Measurements from ENCODE around the gene SRP54. TPM values are rescaled to one million over a fixed set of nuclear protein-coding genes. Genes with fewer than 3 reads are reported as not detected.

SRP54 gene
- polyA plus RNA-seq: 10 to 100 TPM; 17.1 to 29.7 TPM

DNA sequence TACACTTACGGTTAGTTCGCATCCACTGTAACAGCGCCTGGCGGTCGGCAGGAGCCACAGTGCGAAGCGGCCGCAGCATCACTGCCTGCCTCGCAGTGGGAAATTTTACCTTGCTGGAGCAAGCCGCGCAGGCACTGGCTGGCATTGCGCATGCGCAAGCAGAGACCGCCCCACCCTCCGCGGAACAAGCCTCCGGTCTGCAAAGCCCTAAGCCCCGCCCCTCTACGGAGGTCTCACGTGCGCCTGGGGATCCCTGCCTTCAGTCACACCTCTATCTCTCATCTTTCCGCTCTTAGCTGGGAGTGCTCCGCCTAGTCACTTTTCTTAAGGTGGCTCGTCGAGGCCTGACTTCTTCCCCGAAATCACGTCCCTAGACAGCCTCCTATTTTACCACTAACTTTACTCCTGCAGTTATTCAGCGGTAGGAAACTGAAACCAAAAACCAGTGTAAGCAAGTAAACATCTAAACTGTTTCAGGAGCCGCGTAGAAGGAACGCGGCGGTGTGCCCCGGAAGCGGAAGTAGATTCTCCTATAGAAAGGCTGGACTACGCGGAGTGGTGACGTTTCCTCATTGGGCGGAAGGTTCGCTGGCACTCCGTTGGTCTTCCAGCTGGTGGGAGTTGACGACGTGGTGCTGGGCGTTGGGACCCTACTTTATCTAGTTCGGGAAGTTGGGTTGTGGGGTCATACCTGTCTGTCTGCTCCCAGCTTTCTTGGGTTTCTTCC, at the start of gene SRP54:
Gene SRP54 (plus strand): TSS at position 572 of the 727 bp plus-strand sequence. CDS start 13,718 bp downstream, outside the sequence.
- Histone ChIP-seq H3K4me1 (ENCODE audit: control insufficient read depth in 2 of 2, insufficient read depth in 2 of 2, low read length in 1 of 2) (no peaks in the 10 kb centered on the region), H3K27me3 (ENCODE audit: control insufficient read depth in 1 of 2, insufficient read depth in 2 of 2, low read length in 2 of 2) (no peaks in the 10 kb centered on the region), H3K27ac (ENCODE audit: low read depth in 2 of 2, low read length in 1 of 2) (peak within 1 kb of the TSS; percentile 95 to 97), H3K36me3 (ENCODE audit: control insufficient read depth in 2 of 2, insufficient read depth in 2 of 2, low read length in 1 of 2) (no peaks in the 10 kb centered on the region), H3K9me3 (ENCODE audit: control insufficient read depth in 2 of 2, insufficient read depth in 1 of 2, low read depth in 1 of 2, low read length in 1 of 2) (no peaks in the 10 kb centered on the region), H3K4me3 (ENCODE audit: low read depth in 1 of 2, low read length in 2 of 2) (peak within 1 kb of the TSS; percentile 75 to 89)
- 0% methylated on average over 45 of the region's 45 CpGs for WGBS, 2 donors

- no peak overlapping the region for H3K4me3 ChIP-seq (ENCODE audit: low read depth in 1 of 2, low read length in 2 of 2)
- no peak overlapping the region for H3K27ac ChIP-seq (ENCODE audit: low read depth in 2 of 2, low read length in 1 of 2)
- no peaks in the 10 kb centered on the region for H3K27me3 ChIP-seq (ENCODE audit: control insufficient read depth in 1 of 2, insufficient read depth in 2 of 2, low read length in 2 of 2)
- H3K36me3 ChIP-seq (ENCODE audit: control insufficient read depth in 2 of 2, insufficient read depth in 2 of 2, low read length in 1 of 2): no peaks in the 10 kb centered on the region
- no peaks in the 10 kb centered on the region for H3K9me3 ChIP-seq (ENCODE audit: control insufficient read depth in 2 of 2, insufficient read depth in 1 of 2, low read depth in 1 of 2, low read length in 1 of 2)
- no peaks in the 10 kb centered on the region for H3K4me1 ChIP-seq (ENCODE audit: control insufficient read depth in 2 of 2, insufficient read depth in 2 of 2, low read length in 1 of 2)
- 79 to 85% methylated on average over 2 of the region's 2 CpGs for WGBS, 2 donors
Observed at GRCh38 chr14:34933301-34933700, 49.5 kb upstream of the SRP54 start.

DNA sequence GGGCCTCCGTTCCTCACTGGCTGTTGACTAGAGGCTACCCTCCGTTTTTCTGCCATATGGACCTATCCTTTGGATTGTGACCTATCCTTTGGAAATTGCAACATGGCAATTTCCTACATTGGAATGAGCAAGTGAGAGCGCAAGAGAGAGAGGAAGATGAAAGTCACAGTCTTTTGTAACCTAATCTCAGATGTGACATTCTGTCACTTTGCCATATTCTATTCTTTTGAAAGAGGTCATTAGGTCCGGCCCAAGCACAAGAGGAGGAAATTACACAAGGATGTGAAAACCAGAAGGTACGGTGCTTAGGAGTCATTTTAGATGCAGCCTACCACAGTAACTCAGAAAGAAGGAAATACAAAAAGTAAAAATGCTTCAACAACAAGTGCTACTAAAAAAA, 47.3 kb upstream of the SRP54 start:
- Histone ChIP-seq H3K27me3 (ENCODE audit: control insufficient read depth in 1 of 2, insufficient read depth in 2 of 2, low read length in 2 of 2) (no peaks in the 10 kb centered on the region), H3K36me3 (ENCODE audit: control insufficient read depth in 2 of 2, insufficient read depth in 2 of 2, low read length in 1 of 2) (no peaks in the 10 kb centered on the region), H3K9me3 (ENCODE audit: control insufficient read depth in 2 of 2, insufficient read depth in 1 of 2, low read depth in 1 of 2, low read length in 1 of 2) (no peaks in the 10 kb centered on the region), H3K4me3 (ENCODE audit: low read depth in 1 of 2, low read length in 2 of 2) (no peak overlapping the region), H3K27ac (ENCODE audit: low read depth in 2 of 2, low read length in 1 of 2) (no peak overlapping the region), H3K4me1 (ENCODE audit: control insufficient read depth in 2 of 2, insufficient read depth in 2 of 2, low read length in 1 of 2) (no peaks in the 10 kb centered on the region)
- 81 to 87% methylated on average over 5 of the region's 5 CpGs for WGBS, 2 donors

GRCh38 chr14:34937442-34937841, 45.4 kb upstream of the SRP54 start:
- Histone ChIP-seq H3K27me3 (ENCODE audit: control insufficient read depth in 1 of 2, insufficient read depth in 2 of 2, low read length in 2 of 2) (no peaks in the 10 kb centered on the region), H3K4me3 (ENCODE audit: low read depth in 1 of 2, low read length in 2 of 2) (no peak overlapping the region), H3K4me1 (ENCODE audit: control insufficient read depth in 2 of 2, insufficient read depth in 2 of 2, low read length in 1 of 2) (no peaks in the 10 kb centered on the region), H3K9me3 (ENCODE audit: control insufficient read depth in 2 of 2, insufficient read depth in 1 of 2, low read depth in 1 of 2, low read length in 1 of 2) (no peaks in the 10 kb centered on the region), H3K36me3 (ENCODE audit: control insufficient read depth in 2 of 2, insufficient read depth in 2 of 2, low read length in 1 of 2) (no peaks in the 10 kb centered on the region), H3K27ac (ENCODE audit: low read depth in 2 of 2, low read length in 1 of 2) (no peak overlapping the region)
- WGBS, 2 donors: 77% methylated on average over 6 of the region's 6 CpGs

- Histone ChIP-seq H3K27me3 (ENCODE audit: control insufficient read depth in 1 of 2, insufficient read depth in 2 of 2, low read length in 2 of 2) (no peaks in the 10 kb centered on the region), H3K27ac (ENCODE audit: low read depth in 2 of 2, low read length in 1 of 2) (no peak overlapping the region), H3K4me3 (ENCODE audit: low read depth in 1 of 2, low read length in 2 of 2) (no peak overlapping the region), H3K4me1 (ENCODE audit: control insufficient read depth in 2 of 2, insufficient read depth in 2 of 2, low read length in 1 of 2) (no peaks in the 10 kb centered on the region), H3K36me3 (ENCODE audit: control insufficient read depth in 2 of 2, insufficient read depth in 2 of 2, low read length in 1 of 2) (no peaks in the 10 kb centered on the region), H3K9me3 (ENCODE audit: control insufficient read depth in 2 of 2, insufficient read depth in 1 of 2, low read depth in 1 of 2, low read length in 1 of 2) (no peaks in the 10 kb centered on the region)
- WGBS, 2 donors: 88 to 92% methylated on average over 3 of the region's 3 CpGs
Observed at GRCh38 chr14:34937876-34938275, 44.9 kb upstream of the SRP54 start.

GRCh38 chr14:34943506-34943905, 39.3 kb upstream of the SRP54 start:
- no peaks in the 10 kb centered on the region for H3K36me3 ChIP-seq (ENCODE audit: control insufficient read depth in 2 of 2, insufficient read depth in 2 of 2, low read length in 1 of 2)
- H3K4me1 ChIP-seq (ENCODE audit: control insufficient read depth in 2 of 2, insufficient read depth in 2 of 2, low read length in 1 of 2): no peaks in the 10 kb centered on the region
- H3K4me3 ChIP-seq (ENCODE audit: low read depth in 1 of 2, low read length in 2 of 2): no peak overlapping the region
- no peaks in the 10 kb centered on the region for H3K27me3 ChIP-seq (ENCODE audit: control insufficient read depth in 1 of 2, insufficient read depth in 2 of 2, low read length in 2 of 2)
- H3K9me3 ChIP-seq (ENCODE audit: control insufficient read depth in 2 of 2, insufficient read depth in 1 of 2, low read depth in 1 of 2, low read length in 1 of 2): no peaks in the 10 kb centered on the region
- H3K27ac ChIP-seq (ENCODE audit: low read depth in 2 of 2, low read length in 1 of 2): no peak overlapping the region

GRCh38 chr14:34944744-34945143, 38.0 kb upstream of the SRP54 start:
- Histone ChIP-seq H3K36me3 (ENCODE audit: control insufficient read depth in 2 of 2, insufficient read depth in 2 of 2, low read length in 1 of 2) (no peaks in the 10 kb centered on the region), H3K27ac (ENCODE audit: low read depth in 2 of 2, low read length in 1 of 2) (no peak overlapping the region), H3K4me1 (ENCODE audit: control insufficient read depth in 2 of 2, insufficient read depth in 2 of 2, low read length in 1 of 2) (no peaks in the 10 kb centered on the region), H3K27me3 (ENCODE audit: control insufficient read depth in 1 of 2, insufficient read depth in 2 of 2, low read length in 2 of 2) (no peaks in the 10 kb centered on the region), H3K4me3 (ENCODE audit: low read depth in 1 of 2, low read length in 2 of 2) (no peak overlapping the region), H3K9me3 (ENCODE audit: control insufficient read depth in 2 of 2, insufficient read depth in 1 of 2, low read depth in 1 of 2, low read length in 1 of 2) (no peaks in the 10 kb centered on the region)
- WGBS, 2 donors: 95 to 99% methylated on average over 7 of the region's 7 CpGs

DNA sequence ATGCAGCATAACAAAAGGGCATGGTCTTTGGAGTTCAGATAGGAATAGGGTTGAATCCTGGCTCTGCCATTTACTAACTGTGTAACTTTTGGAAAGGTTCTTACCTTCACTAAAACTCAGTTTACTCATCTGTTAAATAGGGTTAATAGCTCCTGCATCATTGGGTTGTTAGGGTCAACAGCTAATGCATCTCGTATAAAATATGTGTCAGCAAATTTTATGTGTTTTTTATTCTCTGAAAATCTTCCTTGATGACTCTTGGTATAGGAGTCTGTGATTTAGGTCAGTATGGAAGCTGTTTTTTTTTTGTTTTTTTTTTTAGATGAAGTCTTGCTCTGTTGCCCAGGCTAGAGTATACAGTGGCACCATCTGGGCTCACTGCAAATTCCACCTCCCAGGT, 36.1 kb upstream of the SRP54 start:
- Histone ChIP-seq H3K4me3 (ENCODE audit: low read depth in 1 of 2, low read length in 2 of 2) (no peak overlapping the region), H3K27ac (ENCODE audit: low read depth in 2 of 2, low read length in 1 of 2) (no peak overlapping the region), H3K9me3 (ENCODE audit: control insufficient read depth in 2 of 2, insufficient read depth in 1 of 2, low read depth in 1 of 2, low read length in 1 of 2) (no peaks in the 10 kb centered on the region), H3K36me3 (ENCODE audit: control insufficient read depth in 2 of 2, insufficient read depth in 2 of 2, low read length in 1 of 2) (no peaks in the 10 kb centered on the region), H3K27me3 (ENCODE audit: control insufficient read depth in 1 of 2, insufficient read depth in 2 of 2, low read length in 2 of 2) (no peaks in the 10 kb centered on the region), H3K4me1 (ENCODE audit: control insufficient read depth in 2 of 2, insufficient read depth in 2 of 2, low read length in 1 of 2) (no peaks in the 10 kb centered on the region)
- 54 to 64% methylated on average over 1 of the region's 1 CpG for WGBS, 2 donors

DNA sequence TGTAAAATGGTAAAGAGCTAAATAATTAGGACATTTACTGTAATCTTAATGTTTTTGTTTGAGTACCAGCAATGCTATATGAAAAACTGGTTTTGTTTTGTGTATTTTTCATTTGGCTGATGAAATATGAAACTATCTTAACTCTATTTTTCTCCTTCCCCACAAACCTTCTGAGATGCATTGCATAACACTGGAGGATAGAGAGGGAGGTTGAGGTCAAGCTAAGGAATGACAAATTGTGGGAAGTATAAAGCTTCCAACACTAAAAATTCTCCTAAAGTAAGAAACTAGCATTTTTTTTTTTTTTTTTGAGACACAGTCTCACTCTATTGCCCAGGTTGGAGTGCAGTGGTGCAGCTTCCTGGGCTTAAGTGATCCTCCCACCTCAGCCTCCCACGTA, 31.5 kb upstream of the SRP54 start:
- 92 to 95% methylated on average over 1 of the region's 1 CpG for WGBS, 2 donors
- Histone ChIP-seq H3K36me3 (ENCODE audit: control insufficient read depth in 2 of 2, insufficient read depth in 2 of 2, low read length in 1 of 2) (peaks cover 0 to 3% of the 10 kb centered on the region in 2 donors), H3K9me3 (ENCODE audit: control insufficient read depth in 2 of 2, insufficient read depth in 1 of 2, low read depth in 1 of 2, low read length in 1 of 2) (no peaks in the 10 kb centered on the region), H3K27ac (ENCODE audit: low read depth in 2 of 2, low read length in 1 of 2) (no peak overlapping the region), H3K4me3 (ENCODE audit: low read depth in 1 of 2, low read length in 2 of 2) (no peak overlapping the region), H3K4me1 (ENCODE audit: control insufficient read depth in 2 of 2, insufficient read depth in 2 of 2, low read length in 1 of 2) (no peaks in the 10 kb centered on the region), H3K27me3 (ENCODE audit: control insufficient read depth in 1 of 2, insufficient read depth in 2 of 2, low read length in 2 of 2) (no peaks in the 10 kb centered on the region)

DNA sequence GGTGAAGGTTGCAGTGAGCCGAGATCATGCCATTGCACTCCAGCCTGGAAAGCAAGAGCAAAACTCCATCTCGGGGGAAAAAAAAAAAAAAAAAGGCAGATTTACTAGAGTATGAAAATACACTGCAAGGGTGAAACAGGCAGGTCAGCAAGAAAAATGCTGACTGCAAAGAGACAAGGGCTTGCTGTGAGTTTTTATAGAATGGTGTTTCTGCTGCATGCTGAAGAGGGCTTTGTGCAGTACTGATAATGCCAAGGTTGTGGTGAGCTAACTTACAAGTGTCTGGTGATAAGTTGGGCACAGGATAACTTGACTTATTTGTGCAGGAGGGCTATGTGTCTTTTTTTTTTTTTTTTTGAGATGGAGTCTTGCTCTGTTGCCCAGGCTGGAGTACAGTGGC, 25.9 kb upstream of the SRP54 start:
- H3K36me3 ChIP-seq (ENCODE audit: control insufficient read depth in 2 of 2, insufficient read depth in 2 of 2, low read length in 1 of 2): peaks cover 0 to 3% of the 10 kb centered on the region in 2 donors
- 89 to 97% methylated on average over 2 of the region's 2 CpGs for WGBS, 2 donors
- no peak overlapping the region for H3K27ac ChIP-seq (ENCODE audit: low read depth in 2 of 2, low read length in 1 of 2)
- no peaks in the 10 kb centered on the region for H3K27me3 ChIP-seq (ENCODE audit: control insufficient read depth in 1 of 2, insufficient read depth in 2 of 2, low read length in 2 of 2)
- H3K4me1 ChIP-seq (ENCODE audit: control insufficient read depth in 2 of 2, insufficient read depth in 2 of 2, low read length in 1 of 2): no peaks in the 10 kb centered on the region
- no peak overlapping the region for H3K4me3 ChIP-seq (ENCODE audit: low read depth in 1 of 2, low read length in 2 of 2)
- no peaks in the 10 kb centered on the region for H3K9me3 ChIP-seq (ENCODE audit: control insufficient read depth in 2 of 2, insufficient read depth in 1 of 2, low read depth in 1 of 2, low read length in 1 of 2)
